OCI-LY3 (cell line): ENCODE results near the gene ABCD1.
A peak's percentile ranks its signal among the peaks of the same experiment; 100 is the strongest.

Experiments used
- H2AFZ ChIP-seq: fragments of 200-600, 300-600 bp; shearing (Covaris generic); 2 replicates; pipeline ENCODE4 v1.6.0; 2014; ENCODE audit warnings: antibody characterized with exemption, low read depth, low read length
- H3K27ac ChIP-seq: fragments of 200-600, 300-600 bp; sonication (generic); 2 replicates; pipeline ENCODE4 v1.5.1; 2014; ENCODE audit warnings: mild to moderate bottlenecking, low read length, moderate library complexity, mixed read lengths
- H3K27me3 ChIP-seq: fragments of 200-600, 300-600 bp; sonication (generic); 2 replicates; pipeline ENCODE4 v1.6.1; 2014; ENCODE audit warnings: low read depth, low read length, mixed read lengths
- H3K36me3 ChIP-seq: fragments of 200-600, 300-600 bp; sonication (generic); replicated peaks from 2 replicates; pipeline ENCODE3; 2014; ENCODE audit warnings: low read depth, low read length, mixed read lengths
- H3K4me1 ChIP-seq: fragments of 300-600, 200-600 bp; sonication (generic); 2 replicates; pipeline ENCODE4 v1.6.1; 2014; ENCODE audit warnings: low read length, mixed read lengths
- H3K4me2 ChIP-seq: fragments of 200-600, 300-600 bp; sonication (generic); 2 replicates; pipeline ENCODE4 v1.6.1; 2014; ENCODE audit warnings: low read length, mixed read lengths
- H3K4me3 ChIP-seq: fragments of 300-600, 200-600 bp; sonication (generic); 2 replicates; pipeline ENCODE4 v1.5.1; 2014; ENCODE audit warnings: antibody characterized with exemption, mild to moderate bottlenecking, low read length, moderate library complexity
- H3K79me2 ChIP-seq: fragments of 300-600, 200-600 bp; shearing (Covaris generic); 2 replicates; pipeline ENCODE4 v1.6.1; 2014; ENCODE audit warnings: mild to moderate bottlenecking, low read length, mixed read lengths
- H3K9ac ChIP-seq: fragments of 300-600, 200-600 bp; shearing (Covaris generic); 2 replicates; pipeline ENCODE4 v1.6.0; 2014; ENCODE audit warnings: mild to moderate bottlenecking, low read length, moderate library complexity
- H3K9me3 ChIP-seq: fragments of 200-600, 300-600 bp; shearing (Covaris generic); 2 replicates; pipeline ENCODE4 v1.6.1; 2014; ENCODE audit warnings: low read length, mixed read lengths; ENCODE audit not compliant: insufficient read depth
- H4K20me1 ChIP-seq: fragments of 200-600, 300-600 bp; sonication (generic); 2 replicates; pipeline ENCODE4 v1.6.1; 2016; ENCODE audit warnings: low read length, mixed read lengths; ENCODE audit not compliant: insufficient read depth
- CTCF ChIP-seq: fragments of 200-600, 300-600 bp; sonication (generic); IDR thresholded peaks from 2 replicates; pipeline ENCODE4 v1.5.1; 2014; ENCODE audit warnings: antibody characterized with exemption, low read length, low read depth
- EZH2phosphoT487 ChIP-seq: fragments of 200-600 bp; shearing (Covaris generic); IDR thresholded peaks from 2 replicates; pipeline ENCODE4 v1.6.1; 2018; ENCODE audit warnings: antibody characterized with exemption, mixed run types, low read depth

Gene ABCD1

GRCh38 chrX:153765138-153766079 lies 40.8 kb downstream of the ABCD1 start:
- Histone ChIP-seq H4K20me1 (no peaks in the 10 kb centered on the region), H3K4me3 (peak overlapping the region; percentile 46), H3K27ac (no peak overlapping the region), H3K79me2 (no peaks in the 10 kb centered on the region), H2AFZ (no peak overlapping the region), H3K9me3 (no peaks in the 10 kb centered on the region), H3K27me3 (no peaks in the 10 kb centered on the region), H3K4me2 (peak overlapping the region; percentile 56; the same call in 1 of the 2 replicates), H3K9ac (peak overlapping the region; percentile 30; the same call in 1 of the 2 replicates), H3K36me3 (no peaks in the 10 kb centered on the region), H3K4me1 (peaks cover 13% of the 10 kb centered on the region; the same call in 1 of the 2 replicates)
- TF ChIP-seq EZH2phosphoT487 (no peak), CTCF (no peak)

- H3K4me1 ChIP-seq = peaks cover 13% of the 10 kb centered on the region; the same call in 1 of the 2 replicates
- no peaks in the 10 kb centered on the region for H3K27me3 ChIP-seq
- peak overlapping the region; percentile 30; the same call in 1 of the 2 replicates for H3K9ac ChIP-seq
- no peak overlapping the region for H2AFZ ChIP-seq
- no peaks in the 10 kb centered on the region for H3K36me3 ChIP-seq
- no peaks in the 10 kb centered on the region for H4K20me1 ChIP-seq
- no peak overlapping the region for H3K27ac ChIP-seq
- peak overlapping the region; percentile 56 for H3K4me2 ChIP-seq
- H3K4me3 ChIP-seq = peak overlapping the region; percentile 46
- no peak for TF ChIP-seq EZH2phosphoT487
- no peak for TF ChIP-seq CTCF
- H3K9me3 ChIP-seq = no peaks in the 10 kb centered on the region
- no peaks in the 10 kb centered on the region for H3K79me2 ChIP-seq
Measured at GRCh38 chrX:153766098-153766817, 41.6 kb downstream of the ABCD1 start.

- Histone ChIP-seq H3K9me3 (no peaks in the 10 kb centered on the region), H3K27me3 (no peaks in the 10 kb centered on the region), H3K36me3 (no peaks in the 10 kb centered on the region), H3K4me2 (no peak overlapping the region), H3K27ac (no peak overlapping the region), H4K20me1 (no peaks in the 10 kb centered on the region), H3K9ac (no peak overlapping the region), H3K4me3 (no peak overlapping the region), H3K79me2 (no peaks in the 10 kb centered on the region), H3K4me1 (peaks cover 13% of the 10 kb centered on the region; the same call in 1 of the 2 replicates), H2AFZ (no peak overlapping the region)
- no peak for TF ChIP-seq EZH2phosphoT487
- no peak for TF ChIP-seq CTCF
Measured at GRCh38 chrX:153766871-153767673, 42.4 kb downstream of the ABCD1 start.
